Inflammatory macrophage treated with lipopolysaccharide for 1 hour (primary cell): Measurements from ENCODE around the gene ZFC3H1.
A peak's percentile ranks its signal among the peaks of the same experiment; 100 is the strongest.

Source experiments
- DNase-seq, 2 donors: peaks; one replicate each; pipeline ENCODE4 v3.0.0-alpha.2; 2020 to 2022

Gene ZFC3H1

DNA sequence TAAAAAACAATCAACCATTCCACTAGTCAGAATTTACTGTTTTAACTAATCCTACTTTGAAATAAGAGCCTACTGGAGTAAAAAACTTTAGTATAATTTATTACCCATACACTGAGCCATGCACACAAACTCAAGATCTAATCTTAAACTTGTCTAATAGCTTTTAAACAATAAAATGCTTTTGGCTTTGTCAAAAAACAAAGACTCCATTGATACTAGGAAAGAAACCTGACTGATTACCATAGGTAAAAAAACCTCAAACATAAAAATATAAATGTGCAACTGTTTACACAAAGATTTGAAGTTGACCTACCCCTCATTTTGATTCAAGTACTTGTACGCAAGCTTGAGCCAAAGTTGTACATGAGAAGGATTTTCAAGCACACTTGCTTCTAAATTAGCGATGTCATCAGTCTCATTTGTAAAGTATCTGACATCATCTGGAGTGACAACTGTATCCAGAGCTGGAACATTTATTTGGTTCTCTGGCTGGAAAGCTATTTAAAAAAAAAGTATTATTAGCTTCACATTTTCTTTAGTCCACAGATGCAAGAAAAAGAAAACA is 36.1 kb downstream of the ZFC3H1 start:
- DNase-seq: no peak

DNA sequence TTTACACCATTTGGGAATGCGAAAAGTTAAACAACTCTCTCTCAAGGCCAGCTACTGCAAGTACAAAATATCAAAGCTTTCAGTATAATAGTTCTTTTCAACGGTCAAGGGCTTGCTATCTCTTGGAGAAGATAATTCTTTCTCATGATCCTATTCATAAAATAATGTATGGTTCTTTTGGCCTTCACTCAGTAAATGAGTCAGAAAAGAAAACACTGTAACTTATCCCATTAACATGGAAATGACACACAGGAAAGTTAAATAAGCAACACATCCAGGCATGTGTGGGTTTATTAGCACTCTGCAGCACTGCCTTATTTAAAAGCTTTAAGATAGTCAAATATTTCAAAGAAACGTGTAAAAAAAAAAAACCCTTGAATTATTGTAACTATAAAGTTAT is 36.9 kb downstream of the ZFC3H1 start:
- DNase-seq: no peak

- DNase-seq: peak; percentile 20 to 32
These were observed 37.5 kb downstream of the ZFC3H1 start for GRCh38 chr12:71626098-71626497.

DNA sequence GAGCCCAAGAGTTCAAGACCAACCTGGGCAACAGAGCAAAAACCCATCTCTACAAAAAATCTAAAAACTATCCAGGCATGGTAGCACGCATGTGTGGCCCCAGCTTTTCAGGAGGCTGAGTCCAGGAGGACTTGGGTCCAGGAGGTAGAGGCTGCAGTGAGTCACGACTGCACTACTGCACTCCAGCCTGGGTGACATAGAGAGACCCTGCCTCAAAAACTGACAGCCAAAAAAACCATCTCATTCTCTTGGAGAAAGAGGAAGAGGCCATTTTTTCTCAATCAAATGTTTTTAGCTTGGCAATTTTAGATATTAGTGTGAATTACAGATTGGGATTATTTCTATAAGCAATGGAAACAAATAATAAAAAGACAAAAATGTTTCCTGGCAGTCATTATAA is 38.2 kb downstream of the ZFC3H1 start:
- DNase-seq: no peak

- DNase-seq: no peak
These were observed 41.7 kb downstream of the ZFC3H1 start for GRCh38 chr12:71621938-71622337.

- DNase-seq: peak; percentile 10 to 24
These were observed 53.4 kb downstream of the ZFC3H1 start for GRCh38 chr12:71610031-71610795.

DNA sequence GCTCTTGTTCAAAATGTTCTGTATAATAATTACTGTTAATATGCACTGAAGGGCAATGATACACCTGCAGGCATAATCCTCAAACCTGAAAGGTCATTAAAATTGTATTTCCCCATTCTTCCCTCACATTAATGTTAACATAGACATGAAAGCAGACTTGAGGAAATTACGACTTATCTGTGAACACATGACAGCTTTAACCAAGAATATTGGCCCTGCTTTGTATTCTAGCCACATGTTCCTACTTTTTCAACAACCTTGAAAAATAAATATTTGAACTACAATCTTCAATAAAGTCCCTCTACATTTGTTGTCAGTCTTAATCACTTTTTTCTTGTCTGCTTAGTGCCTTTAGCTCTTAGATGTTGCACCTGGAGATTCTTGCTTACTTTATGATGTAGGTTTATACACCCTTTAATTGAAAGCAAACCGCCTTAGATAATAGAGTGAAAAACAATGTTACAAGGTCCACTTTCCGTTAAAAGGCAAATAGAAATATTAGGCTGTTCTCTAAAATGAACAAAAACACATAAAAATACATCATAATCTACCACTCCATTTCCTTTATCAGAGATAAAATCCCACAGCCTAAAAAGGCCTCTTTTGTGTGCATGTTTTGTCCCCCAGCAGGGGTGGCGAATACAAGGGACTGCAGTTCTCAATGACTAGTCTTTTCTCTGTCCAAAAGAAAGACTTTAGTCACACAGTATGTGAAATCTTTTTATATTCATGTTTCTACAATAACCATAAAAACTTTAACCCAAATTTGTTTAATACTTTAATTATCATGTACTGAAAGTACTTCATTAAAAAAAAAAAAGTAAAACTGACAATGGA is 55.9 kb downstream of the ZFC3H1 start:
- DNase-seq: no peak

DNA sequence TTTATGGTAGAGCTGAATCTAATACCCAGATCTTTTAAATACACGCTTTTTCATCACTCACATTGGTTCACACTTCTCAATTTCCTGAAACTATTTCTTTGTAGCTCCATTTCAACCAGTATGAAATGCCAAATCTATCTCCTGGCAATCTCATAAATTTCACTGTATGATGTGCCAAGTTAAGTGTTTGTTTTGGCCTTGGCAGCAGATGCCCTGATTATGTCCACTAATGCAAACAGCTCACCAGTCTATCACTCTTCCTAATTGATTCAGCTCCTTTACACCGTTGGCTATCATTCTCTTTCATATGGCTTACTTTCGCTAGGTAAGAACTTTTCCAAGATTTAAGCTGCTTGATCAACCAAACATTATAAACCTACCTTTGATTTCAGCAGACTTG is 58.6 kb downstream of the ZFC3H1 start:
- DNase-seq: no peak

GRCh38 chr12:71602761-71603577 is 60.7 kb downstream of the ZFC3H1 start:
- no peak for DNase-seq

- DNase-seq: no peak
These were observed 62.1 kb downstream of the ZFC3H1 start for GRCh38 chr12:71601546-71601945.

DNA sequence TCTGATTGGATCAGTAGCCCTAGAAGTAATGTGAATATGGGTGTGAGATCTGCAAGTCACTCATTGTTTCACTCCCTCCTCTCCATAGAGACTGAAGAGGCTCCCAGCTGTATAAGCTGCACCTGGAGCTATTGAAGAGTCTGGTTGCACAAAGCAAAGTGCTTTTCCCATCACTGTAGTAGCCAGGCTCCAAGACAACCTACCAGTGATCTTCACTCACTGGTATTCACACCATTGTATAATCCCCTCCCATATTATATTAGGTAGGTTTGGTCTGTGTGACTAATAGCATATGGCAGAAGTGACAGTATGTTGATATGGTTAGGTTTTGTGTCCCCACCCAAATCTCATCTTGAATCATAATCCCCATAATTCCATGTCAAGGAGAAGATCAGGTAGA is 64.4 kb downstream of the ZFC3H1 start:
- no peak for DNase-seq

DNA sequence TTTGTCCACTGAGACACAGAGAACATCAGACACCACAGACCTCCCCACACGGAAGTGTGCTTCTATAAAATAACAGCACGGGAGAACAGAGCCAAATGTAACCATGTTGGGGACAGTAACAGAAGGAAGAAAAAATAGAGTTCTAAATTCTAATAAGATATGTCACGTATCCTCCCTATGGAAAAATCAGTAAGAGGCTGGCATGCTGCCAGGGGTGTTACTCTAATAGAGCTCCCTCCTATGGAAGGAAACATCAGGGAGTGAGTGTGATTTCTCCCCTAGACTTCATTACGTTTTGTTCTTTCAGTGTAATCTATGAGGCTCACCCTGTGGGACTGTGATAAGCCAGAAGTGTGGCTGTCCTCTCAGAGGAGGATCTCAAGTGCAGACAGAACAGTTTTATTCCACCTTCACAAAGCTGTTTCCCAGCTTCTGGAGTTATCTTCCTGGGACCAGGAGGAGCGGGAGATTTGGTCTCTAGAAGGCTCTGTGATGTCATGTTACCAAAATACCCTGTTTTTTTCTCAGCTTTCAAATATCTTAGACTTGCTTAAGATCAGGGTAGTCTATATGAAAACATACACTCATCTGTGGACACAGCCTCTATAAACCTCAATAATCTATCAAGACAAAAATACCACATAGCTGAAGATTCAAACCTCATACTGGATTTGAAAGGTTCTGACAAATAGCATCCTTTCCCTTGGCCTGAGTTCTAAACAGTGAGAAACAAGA is 69.3 kb downstream of the ZFC3H1 start:
- DNase-seq: no peak

DNA sequence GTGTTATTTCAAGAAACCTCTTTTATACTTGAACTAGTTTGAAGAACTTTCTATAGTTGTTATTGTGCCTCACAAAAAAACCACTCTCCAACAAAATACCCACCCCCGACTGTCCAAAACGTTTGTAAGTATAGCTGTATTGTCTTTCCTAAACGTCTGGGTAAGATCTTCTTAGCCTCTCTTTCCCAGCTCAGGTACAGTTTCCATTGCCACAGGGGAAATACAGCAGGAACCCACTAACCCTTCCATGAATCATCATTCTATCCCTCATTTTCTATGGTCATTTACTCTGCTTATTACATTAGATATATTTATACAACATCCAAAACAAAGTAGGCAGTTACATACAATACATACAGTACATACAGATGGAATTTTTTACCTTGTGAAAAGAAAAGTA is 70.8 kb downstream of the ZFC3H1 start:
- DNase-seq: no peak

- no peak for DNase-seq
These were observed 72.0 kb downstream of the ZFC3H1 start for GRCh38 chr12:71591601-71592000.

DNA sequence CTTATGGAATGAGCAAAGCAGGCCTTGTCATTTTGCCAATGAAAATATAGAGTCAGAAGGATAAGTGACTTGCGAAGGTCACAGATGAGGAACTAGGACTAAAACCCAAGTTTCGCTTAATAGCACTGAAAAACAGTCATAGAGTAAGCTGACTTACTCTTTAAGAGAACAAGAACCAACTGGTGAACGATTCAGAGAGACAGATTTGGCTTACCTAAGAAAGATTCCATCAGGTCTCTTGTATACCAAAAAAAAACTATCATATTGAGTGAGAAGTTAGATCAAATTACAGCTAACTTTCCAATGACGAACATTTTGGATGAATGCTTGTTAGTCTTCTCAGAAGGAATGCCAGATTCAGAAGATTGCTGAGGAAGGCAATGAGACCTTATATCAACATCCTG is 74.2 kb downstream of the ZFC3H1 start:
- DNase-seq: no peak

DNA sequence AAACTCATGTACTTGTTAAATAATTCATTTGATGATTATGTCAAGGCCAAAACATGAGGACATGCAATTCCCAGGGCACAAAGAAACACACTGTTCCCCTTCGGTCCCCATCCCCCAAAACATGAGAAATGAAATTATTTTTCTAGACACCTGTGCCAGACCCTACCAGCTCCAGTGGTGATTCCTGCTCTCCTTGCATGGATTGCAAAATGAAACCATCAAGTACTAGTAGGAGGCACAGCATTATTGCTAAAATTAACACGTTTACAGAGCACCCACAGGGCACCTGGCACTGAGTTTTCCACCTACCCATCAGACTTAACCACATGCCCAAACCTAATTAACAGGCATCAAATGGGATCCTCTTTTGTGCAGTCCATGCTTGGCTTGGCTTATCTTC is 76.6 kb downstream of the ZFC3H1 start:
- DNase-seq: no peak

DNA sequence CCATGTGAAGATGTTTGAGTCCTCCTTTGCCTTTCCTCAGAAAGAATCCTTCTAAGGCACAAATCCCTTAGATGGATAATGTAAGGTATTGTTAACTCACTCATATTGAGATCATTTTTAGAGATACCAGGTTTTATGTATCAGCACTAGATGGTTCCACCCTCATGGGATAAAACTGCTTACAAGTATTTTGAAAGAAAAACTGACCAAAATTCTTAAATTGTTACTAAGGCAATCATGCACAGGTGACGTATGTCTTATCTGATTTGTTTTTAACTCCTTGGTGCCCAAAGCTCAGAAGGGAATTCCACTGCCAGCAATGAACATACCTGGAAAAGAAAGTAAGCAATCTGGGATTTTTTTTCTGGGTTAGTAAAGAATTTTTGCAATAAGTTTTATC is 78.4 kb downstream of the ZFC3H1 start:
- DNase-seq: no peak

- DNase-seq: no peak
These were observed 79.3 kb downstream of the ZFC3H1 start for GRCh38 chr12:71584356-71584755.

GRCh38 chr12:71582925-71583324 is 80.7 kb downstream of the ZFC3H1 start:
- no peak for DNase-seq

DNA sequence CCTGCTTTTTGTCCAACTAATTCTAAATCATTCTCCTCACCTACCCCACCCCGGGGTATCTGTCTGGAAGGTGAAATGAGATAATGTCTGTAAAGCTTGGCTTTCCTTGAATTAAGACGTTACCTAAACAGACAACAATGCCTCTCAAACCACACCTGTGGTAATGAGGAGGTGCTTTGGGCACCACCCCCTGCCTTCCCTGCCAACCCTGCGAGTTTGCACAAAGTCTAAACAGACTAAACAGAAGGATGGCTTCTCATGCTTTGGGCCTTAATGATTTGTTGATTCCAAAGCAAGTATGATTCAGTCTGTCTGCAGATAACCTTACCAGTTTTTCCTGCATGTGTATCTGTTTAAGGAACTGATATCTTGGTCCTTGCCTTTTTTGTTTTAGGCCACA is 82.4 kb downstream of the ZFC3H1 start:
- DNase-seq: no peak

DNA sequence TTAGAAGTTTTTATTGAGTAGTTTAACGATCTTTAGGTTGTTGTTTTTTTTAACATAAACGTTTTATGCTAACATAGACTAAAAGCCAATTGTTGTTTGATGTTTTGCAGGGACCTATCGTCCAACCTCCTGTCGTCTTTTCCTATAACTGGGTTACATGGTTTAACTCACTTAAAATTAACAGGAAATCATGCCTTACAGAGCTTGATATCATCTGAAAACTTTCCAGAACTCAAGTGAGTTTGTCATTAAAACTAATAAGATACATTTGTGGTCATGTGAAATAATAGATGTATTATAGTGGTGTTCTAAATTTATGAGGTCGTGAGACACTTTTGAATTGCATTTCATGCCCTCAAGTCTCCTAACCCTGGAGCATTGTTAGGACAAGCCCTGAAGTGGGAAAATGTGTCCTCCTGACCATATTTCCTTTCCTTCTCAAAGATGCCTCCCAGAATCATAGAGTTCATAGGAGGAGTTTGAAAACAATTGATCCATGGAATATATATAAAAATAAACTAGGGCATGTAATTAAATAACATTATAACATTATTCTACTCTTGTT is 84.9 kb downstream of the ZFC3H1 start:
- no peak for DNase-seq

DNA sequence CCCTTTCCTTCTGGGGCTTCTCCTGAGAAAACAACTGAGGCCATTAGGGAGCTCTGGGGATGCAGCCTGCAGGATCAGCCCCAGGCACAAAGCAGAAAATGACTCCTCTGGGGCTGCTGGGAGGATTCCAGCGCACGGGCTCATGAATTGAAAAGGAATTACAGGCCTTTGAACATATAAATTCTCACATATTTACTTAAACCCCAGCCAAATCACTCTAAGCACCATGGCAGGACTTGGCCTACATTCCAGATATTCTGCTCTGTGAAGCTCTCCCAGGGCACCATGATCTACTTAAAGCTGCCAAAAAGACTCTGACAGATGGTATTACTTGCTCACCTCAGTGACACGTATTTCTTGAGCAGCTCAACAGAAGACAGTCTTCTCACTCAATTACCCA is 87.2 kb downstream of the ZFC3H1 start:
- DNase-seq: no peak
